Adipocyte (in vitro differentiated cells): Measurements from ENCODE around the gene COA4.

Source experiments
- DNase-seq: peaks from one replicate; pipeline ENCODE4 v3.0.0-alpha.2; 2015; ENCODE audit warnings: low read depth
- H3K27me3 ChIP-seq: replicated peaks from 2 replicates; pipeline ENCODE4 v1.7.0; 2013; ENCODE audit warnings: mild to moderate bottlenecking, low read length, moderate library complexity; ENCODE audit not compliant: control insufficient read depth, insufficient read depth
- H3K36me3 ChIP-seq: 2 replicates; pipeline ENCODE4 v1.7.0; 2013; ENCODE audit warnings: low read length, mild to moderate bottlenecking, moderate library complexity; ENCODE audit not compliant: control insufficient read depth, insufficient read depth, severe bottlenecking
- H3K4me1 ChIP-seq: 2 replicates; pipeline ENCODE4 v1.7.0; 2013; ENCODE audit warnings: mild to moderate bottlenecking, low read length, moderate library complexity; ENCODE audit not compliant: control insufficient read depth, insufficient read depth
- H3K4me3 ChIP-seq: 2 replicates; pipeline ENCODE4 v1.7.0; 2013; ENCODE audit warnings: mild to moderate bottlenecking, low read length, moderate library complexity
- H3K9ac ChIP-seq: 2 replicates; pipeline ENCODE4 v1.7.0; 2013; ENCODE audit warnings: mild to moderate bottlenecking, low read length, moderate library complexity
- H3K9me3 ChIP-seq: 2 replicates; pipeline ENCODE4 v1.7.0; 2013; ENCODE audit warnings: mild to moderate bottlenecking, low read length, moderate library complexity; ENCODE audit not compliant: control insufficient read depth

Gene COA4

GRCh38 chr11:73862986-73863385 is 13.7 kb downstream of the COA4 start:
- no peak for DNase-seq
- H3K4me1 ChIP-seq, result peaks cover 12% of the 10 kb centered on the region
- no peaks in the 10 kb centered on the region for H3K36me3 ChIP-seq
- no peaks in the 10 kb centered on the region for H3K27me3 ChIP-seq
- no peak overlapping the region for H3K9ac ChIP-seq
- no peaks in the 10 kb centered on the region for H3K9me3 ChIP-seq
- no peak overlapping the region for H3K4me3 ChIP-seq

- Histone ChIP-seq H3K27me3 (no peaks in the 10 kb centered on the region), H3K4me3 (no peak overlapping the region), H3K36me3 (no peaks in the 10 kb centered on the region), H3K9me3 (no peaks in the 10 kb centered on the region), H3K9ac (no peak overlapping the region), H3K4me1 (peaks cover 3% of the 10 kb centered on the region)
- DNase-seq, result no peak
These were observed 16.4 kb downstream of the COA4 start for GRCh38 chr11:73860202-73860601.

- no peaks in the 10 kb centered on the region for H3K9me3 ChIP-seq
- no peaks in the 10 kb centered on the region for H3K27me3 ChIP-seq
- peaks cover 3% of the 10 kb centered on the region for H3K4me1 ChIP-seq
- no peak overlapping the region for H3K4me3 ChIP-seq
- no peak overlapping the region for H3K9ac ChIP-seq
- H3K36me3 ChIP-seq, result no peaks in the 10 kb centered on the region
- no peak for DNase-seq
These were observed 17.0 kb downstream of the COA4 start for GRCh38 chr11:73859671-73860070.

DNA sequence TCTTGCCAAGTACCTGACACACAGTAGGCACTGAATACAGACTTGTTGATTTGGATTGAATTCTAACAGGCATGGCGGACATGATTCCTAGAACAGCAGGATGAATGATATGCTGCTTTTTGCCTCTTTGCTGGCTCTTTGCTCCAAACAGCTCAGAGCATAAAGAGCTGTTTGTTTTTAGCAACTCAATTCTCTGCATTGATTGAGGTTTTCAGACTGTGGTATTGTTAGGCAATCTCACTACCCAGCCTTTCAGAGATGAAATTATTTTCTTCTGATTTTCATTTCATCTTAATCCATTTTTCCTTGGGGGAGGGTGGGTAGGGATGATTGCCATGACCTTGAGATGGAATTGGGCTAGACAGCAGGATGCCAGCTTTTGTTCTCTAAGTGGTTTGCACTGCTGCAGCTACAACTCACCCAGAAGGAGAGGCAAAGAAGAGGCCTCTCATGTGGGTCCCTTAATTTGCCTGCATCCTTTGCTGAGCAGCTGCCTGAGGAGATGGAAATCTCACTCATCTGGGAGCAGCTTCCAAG is 20.5 kb downstream of the COA4 start:
- Histone ChIP-seq H3K4me3 (no peak overlapping the region), H3K4me1 (peaks cover 3% of the 10 kb centered on the region), H3K36me3 (no peaks in the 10 kb centered on the region), H3K9me3 (no peaks in the 10 kb centered on the region), H3K27me3 (no peaks in the 10 kb centered on the region), H3K9ac (no peak overlapping the region)
- no peak for DNase-seq

DNA sequence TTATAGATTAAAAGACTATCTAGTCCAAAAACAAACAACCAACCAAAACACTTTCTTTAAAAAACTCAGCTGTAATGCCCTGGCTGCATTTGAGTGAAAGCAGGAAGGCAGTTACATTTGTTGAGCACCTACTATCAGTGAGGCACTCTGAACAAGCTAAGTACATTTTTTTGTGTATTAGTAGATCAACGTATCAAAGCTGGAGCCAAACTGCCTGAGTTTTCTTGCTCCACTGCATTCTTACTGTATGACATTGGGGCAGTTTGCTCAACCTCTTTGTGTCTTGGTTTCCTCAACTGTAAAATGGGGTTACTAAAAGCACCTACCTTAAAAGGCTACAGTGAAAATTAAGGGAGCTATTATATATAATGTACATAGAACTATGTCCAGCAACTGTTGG is 22.0 kb downstream of the COA4 start:
- no peaks in the 10 kb centered on the region for H3K27me3 ChIP-seq
- no peak overlapping the region for H3K9ac ChIP-seq
- no peak overlapping the region for H3K4me3 ChIP-seq
- H3K9me3 ChIP-seq, result no peaks in the 10 kb centered on the region
- H3K36me3 ChIP-seq, result no peaks in the 10 kb centered on the region
- peak; percentile 7 for DNase-seq
- H3K4me1 ChIP-seq, result peaks cover 3% of the 10 kb centered on the region

- Histone ChIP-seq H3K4me1 (peaks cover 3% of the 10 kb centered on the region), H3K9me3 (no peaks in the 10 kb centered on the region), H3K36me3 (no peaks in the 10 kb centered on the region), H3K9ac (no peak overlapping the region), H3K4me3 (no peak overlapping the region), H3K27me3 (no peaks in the 10 kb centered on the region)
- DNase-seq, result no peak
These were observed 24.6 kb downstream of the COA4 start for GRCh38 chr11:73852049-73852448.

- Histone ChIP-seq H3K9ac (no peak overlapping the region), H3K27me3 (no peaks in the 10 kb centered on the region)
- no peak for DNase-seq
These were observed 25.4 kb downstream of the COA4 start for GRCh38 chr11:73851046-73851764.

DNA sequence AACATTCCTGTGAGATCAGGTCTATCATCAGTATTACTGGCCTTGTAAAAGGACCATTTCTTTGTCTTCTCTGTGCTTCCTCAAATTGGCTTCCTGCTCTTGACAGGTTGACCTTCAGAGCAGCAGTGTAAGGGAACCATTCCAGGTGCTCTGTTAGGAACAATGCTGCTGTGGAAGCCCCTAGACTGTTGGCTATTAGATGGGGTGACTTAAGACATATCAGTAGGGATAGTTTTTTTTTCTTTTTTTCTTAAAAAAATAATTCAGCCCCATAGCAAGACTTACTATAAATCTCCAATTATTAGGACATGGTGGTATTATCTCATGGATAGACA is 37.6 kb downstream of the COA4 start:
- no peaks in the 10 kb centered on the region for H3K9me3 ChIP-seq
- no peak overlapping the region for H3K9ac ChIP-seq
- H3K36me3 ChIP-seq, result peaks cover 3% of the 10 kb centered on the region
- no peak overlapping the region for H3K4me3 ChIP-seq
- H3K27me3 ChIP-seq, result no peaks in the 10 kb centered on the region
- DNase-seq, result no peak
- H3K4me1 ChIP-seq, result peaks cover 4% of the 10 kb centered on the region

More at GRCh38 chr11:73851046-73851764, 25.4 kb downstream of the COA4 start:
- Histone ChIP-seq H3K9me3 (no peaks in the 10 kb centered on the region), H3K4me3 (no peak overlapping the region), H3K4me1 (peaks cover 3% of the 10 kb centered on the region), H3K36me3 (no peaks in the 10 kb centered on the region)

- H3K4me1 ChIP-seq, result peaks cover 4% of the 10 kb centered on the region
- no peaks in the 10 kb centered on the region for H3K27me3 ChIP-seq
- H3K36me3 ChIP-seq, result peaks cover 3% of the 10 kb centered on the region
- DNase-seq, result peak; percentile 62
- no peak overlapping the region for H3K4me3 ChIP-seq
- H3K9me3 ChIP-seq, result no peaks in the 10 kb centered on the region
- no peak overlapping the region for H3K9ac ChIP-seq
These were observed 38.1 kb downstream of the COA4 start for GRCh38 chr11:73838443-73839122.

GRCh38 chr11:73833067-73833466 is 43.6 kb downstream of the COA4 start:
- no peaks in the 10 kb centered on the region for H3K27me3 ChIP-seq
- no peaks in the 10 kb centered on the region for H3K4me1 ChIP-seq
- H3K9ac ChIP-seq, result no peak overlapping the region
- H3K4me3 ChIP-seq, result no peak overlapping the region
- DNase-seq, result no peak
- no peaks in the 10 kb centered on the region for H3K36me3 ChIP-seq
- no peaks in the 10 kb centered on the region for H3K9me3 ChIP-seq

DNA sequence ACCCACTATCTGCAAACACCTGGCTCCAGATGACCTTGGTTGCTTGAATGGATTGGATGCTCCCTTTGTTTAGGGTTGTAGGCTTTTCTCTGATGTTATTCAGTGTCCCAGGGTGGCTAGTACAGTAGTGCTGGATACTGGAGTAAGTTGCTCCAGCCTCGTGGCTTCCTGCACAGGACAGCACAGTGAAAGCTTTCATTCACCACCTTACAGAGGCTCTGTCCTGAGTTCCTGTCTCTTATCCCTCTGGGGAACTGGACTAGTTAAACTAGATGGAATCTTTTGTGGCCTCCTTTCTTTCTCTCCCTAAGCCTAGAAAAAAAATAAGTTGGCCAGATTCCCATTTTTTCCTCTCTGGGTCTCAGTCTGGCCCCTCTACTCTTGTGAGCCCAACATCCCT is 46.4 kb downstream of the COA4 start:
- DNase-seq, result no peak
- H3K4me3 ChIP-seq, result no peak overlapping the region
- no peaks in the 10 kb centered on the region for H3K9me3 ChIP-seq
- no peaks in the 10 kb centered on the region for H3K4me1 ChIP-seq
- no peaks in the 10 kb centered on the region for H3K27me3 ChIP-seq
- no peak overlapping the region for H3K9ac ChIP-seq
- H3K36me3 ChIP-seq, result peaks cover 4% of the 10 kb centered on the region
